Measurements from ENCODE around the gene TMEM253. TPM values are rescaled to one million over a fixed set of nuclear protein-coding genes. Genes with fewer than 3 reads are reported as not detected.
A peak's percentile ranks its signal among the peaks of the same experiment; 100 is the strongest.

TMEM253 gene
- total RNA-seq, 4 donors from 2014 or later: 0.23 TPM; not detected in 3

DNA sequence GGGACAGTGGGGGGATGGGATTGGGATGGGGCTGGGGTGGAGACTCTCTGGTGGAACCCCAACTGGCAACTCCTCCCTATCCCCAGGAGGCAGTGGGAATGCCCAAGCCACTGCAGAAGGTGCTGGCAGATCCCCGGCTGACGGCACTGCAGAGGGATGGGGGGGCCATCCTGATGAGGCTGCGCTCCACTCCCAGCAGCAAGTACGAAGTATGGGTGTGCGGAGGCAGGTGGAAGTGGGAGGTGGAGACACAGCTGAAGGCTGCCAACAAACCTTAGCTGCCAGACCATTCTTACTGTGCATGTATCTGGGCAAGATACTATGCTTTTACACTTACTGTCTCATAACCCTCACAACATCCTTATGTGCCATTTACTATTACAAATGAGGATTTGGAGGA lies 22.6 kb upstream of the TMEM253 start:
- H3K27ac ChIP-seq (replicated peaks in 1 of 4): no peak overlapping the region
- H3K4me3 ChIP-seq: no peak overlapping the region
- peaks cover 0 to 10% (median 5%) of the 10 kb centered on the region in 4 donors for H3K4me1 ChIP-seq
- 82% methylated on average over 5 of the region's 5 CpGs for WGBS
- peaks cover 42 to 100% (median 96%) of the 10 kb centered on the region in 4 donors for H3K36me3 ChIP-seq
- TF ChIP-seq POLR2AphosphoS5 (IDR thresholded peaks at IDR 0.05) (no peak), EP300 (IDR thresholded peaks at IDR 0.05) (no peak), POLR2A (IDR thresholded peaks at IDR 0.05; ENCODE audit: low read depth) (no peak)
- TF ChIP-seq, protein P1, sequence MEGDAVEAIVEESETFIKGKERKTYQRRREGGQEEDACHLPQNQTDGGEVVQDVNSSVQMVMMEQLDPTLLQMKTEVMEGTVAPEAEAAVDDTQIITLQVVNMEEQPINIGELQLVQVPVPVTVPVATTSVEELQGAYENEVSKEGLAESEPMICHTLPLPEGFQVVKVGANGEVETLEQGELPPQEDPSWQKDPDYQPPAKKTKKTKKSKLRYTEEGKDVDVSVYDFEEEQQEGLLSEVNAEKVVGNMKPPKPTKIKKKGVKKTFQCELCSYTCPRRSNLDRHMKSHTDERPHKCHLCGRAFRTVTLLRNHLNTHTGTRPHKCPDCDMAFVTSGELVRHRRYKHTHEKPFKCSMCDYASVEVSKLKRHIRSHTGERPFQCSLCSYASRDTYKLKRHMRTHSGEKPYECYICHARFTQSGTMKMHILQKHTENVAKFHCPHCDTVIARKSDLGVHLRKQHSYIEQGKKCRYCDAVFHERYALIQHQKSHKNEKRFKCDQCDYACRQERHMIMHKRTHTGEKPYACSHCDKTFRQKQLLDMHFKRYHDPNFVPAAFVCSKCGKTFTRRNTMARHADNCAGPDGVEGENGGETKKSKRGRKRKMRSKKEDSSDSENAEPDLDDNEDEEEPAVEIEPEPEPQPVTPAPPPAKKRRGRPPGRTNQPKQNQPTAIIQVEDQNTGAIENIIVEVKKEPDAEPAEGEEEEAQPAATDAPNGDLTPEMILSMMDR (IDR thresholded peaks at IDR 0.05): no peak
- H3K9me3 ChIP-seq: no peaks in the 10 kb centered on the region
- intact Hi-C loops (cut with DNase I): no loop called here
- DNase-seq (ENCODE audit: extremely low spot score): no peak
- no peaks in the 10 kb centered on the region for H3K27me3 ChIP-seq

DNA sequence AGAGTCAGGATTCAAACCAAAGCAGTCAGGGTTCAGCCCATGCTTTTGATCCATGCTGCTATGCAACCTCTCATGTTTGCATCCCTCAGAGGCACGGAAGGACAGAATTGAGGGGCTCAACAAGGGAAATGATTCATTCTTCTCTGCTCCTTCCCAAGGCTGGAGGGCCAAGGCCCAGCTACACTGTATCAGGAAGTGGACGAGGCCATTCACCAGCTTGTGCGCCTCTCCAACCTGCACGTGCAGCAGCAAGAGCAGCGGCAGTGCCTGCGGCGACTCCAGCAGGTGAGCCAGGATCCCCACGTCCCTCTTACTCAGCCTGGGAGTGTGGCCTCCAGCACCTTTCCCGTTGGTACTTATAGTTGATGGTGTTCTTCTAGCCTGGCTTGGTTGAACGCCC lies 22.1 kb upstream of the TMEM253 start:
- WGBS: 93% methylated on average over 8 of the region's 10 CpGs
- Histone ChIP-seq H3K4me1 (peaks cover 0 to 8% (median 3%) of the 10 kb centered on the region in 4 donors), H3K4me3 (no peak overlapping the region), H3K27me3 (no peaks in the 10 kb centered on the region), H3K36me3 (peaks cover 42 to 100% (median 98%) of the 10 kb centered on the region in 4 donors), H3K27ac (replicated peaks in 1 of 4) (no peak overlapping the region), H3K9me3 (no peaks in the 10 kb centered on the region)
- intact Hi-C loops (cut with DNase I): no loop called here
- no peak for DNase-seq (ENCODE audit: extremely low spot score)
- TF ChIP-seq POLR2A (IDR thresholded peaks at IDR 0.05; ENCODE audit: low read depth) (no peak), EP300 (IDR thresholded peaks at IDR 0.05) (no peak), POLR2AphosphoS5 (IDR thresholded peaks at IDR 0.05) (no peak)
- TF ChIP-seq, protein P1 (IDR thresholded peaks at IDR 0.05): no peak

DNA sequence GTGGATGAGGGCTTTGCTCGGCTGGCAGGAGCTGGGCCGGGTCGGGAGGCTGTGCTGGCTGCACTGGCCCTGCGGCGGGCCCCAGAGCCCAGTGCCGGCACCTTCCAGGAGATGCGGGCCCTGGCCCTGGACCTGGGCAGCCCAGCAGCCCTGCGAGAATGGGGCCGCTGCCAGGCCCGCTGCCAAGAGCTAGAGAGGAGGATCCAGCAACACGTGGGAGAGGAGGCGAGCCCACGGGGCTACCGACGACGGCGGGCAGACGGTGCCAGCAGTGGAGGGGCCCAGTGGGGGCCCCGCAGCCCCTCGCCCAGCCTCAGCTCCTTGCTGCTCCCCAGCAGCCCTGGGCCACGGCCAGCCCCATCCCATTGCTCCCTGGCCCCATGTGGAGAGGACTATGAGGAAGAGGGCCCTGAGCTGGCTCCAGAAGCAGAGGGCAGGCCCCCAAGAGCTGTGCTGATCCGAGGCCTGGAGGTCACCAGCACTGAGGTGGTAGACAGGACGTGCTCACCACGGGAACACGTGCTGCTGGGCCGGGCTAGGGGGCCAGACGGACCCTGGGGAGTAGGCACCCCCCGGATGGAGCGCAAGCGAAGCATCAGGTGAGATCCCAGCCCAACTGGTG lies 19.2 kb upstream of the TMEM253 start:
- TF ChIP-seq EP300 (IDR thresholded peaks at IDR 0.05) (no peak), POLR2A (IDR thresholded peaks at IDR 0.05; ENCODE audit: low read depth) (no peak), POLR2AphosphoS5 (IDR thresholded peaks at IDR 0.05) (no peak)
- Histone ChIP-seq H3K4me3 (no peak overlapping the region), H3K27ac (replicated peaks in 1 of 4) (no peak overlapping the region), H3K9me3 (no peaks in the 10 kb centered on the region), H3K4me1 (peaks cover 4 to 18% (median 6%) of the 10 kb centered on the region in 4 donors), H3K36me3 (peaks cover 34 to 100% (median 96%) of the 10 kb centered on the region in 4 donors), H3K27me3 (no peaks in the 10 kb centered on the region)
- 77% methylated on average over 3 of the region's 30 CpGs for WGBS
- intact Hi-C loops (cut with DNase I): no loop called here
- no peak for DNase-seq (ENCODE audit: extremely low spot score)

DNA sequence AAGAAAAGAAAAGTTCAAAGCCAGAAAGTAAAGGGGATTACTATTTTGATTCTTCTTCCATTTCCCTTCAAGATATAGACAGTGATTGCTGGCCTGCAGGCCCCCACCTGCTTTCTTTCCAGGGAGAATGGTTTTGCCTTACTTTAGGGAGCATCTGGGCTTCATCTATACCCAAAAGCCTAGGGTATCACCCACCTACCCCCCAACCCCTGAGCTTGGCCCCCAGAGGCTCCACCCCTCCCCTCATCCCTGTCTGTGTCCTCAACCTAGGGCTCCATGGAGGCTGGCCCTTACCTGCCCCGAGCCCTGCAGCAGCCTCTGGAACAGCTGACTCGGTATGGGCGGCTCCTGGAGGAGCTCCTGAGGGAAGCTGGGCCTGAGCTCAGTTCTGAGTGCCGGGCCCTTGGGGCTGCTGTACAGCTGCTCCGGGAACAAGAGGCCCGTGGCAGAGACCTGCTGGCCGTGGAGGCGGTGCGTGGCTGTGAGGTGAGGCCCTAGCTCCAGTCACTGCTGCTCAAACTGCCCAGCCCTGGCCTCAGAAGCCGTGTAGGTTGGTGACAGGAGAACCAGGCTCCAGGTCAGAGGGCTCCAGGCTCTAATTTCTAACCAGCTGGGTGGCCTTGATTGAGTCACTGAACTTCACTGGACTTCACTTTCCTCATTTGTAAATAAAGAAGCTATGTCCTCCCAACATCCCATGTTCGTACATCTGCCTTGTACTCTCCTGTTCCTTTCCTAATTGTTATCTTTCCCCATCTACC lies 17.1 kb upstream of the TMEM253 start:
- H3K27me3 ChIP-seq: no peaks in the 10 kb centered on the region
- H3K27ac ChIP-seq (replicated peaks in 1 of 4): no peak overlapping the region
- 85% methylated on average over 7 of the region's 11 CpGs for WGBS
- no peaks in the 10 kb centered on the region for H3K9me3 ChIP-seq
- no peak overlapping the region for H3K4me3 ChIP-seq
- DNase-seq (ENCODE audit: extremely low spot score): no peak
- H3K36me3 ChIP-seq: peaks cover 33 to 98% (median 86%) of the 10 kb centered on the region in 4 donors
- no peak for TF ChIP-seq POLR2A (IDR thresholded peaks at IDR 0.05; ENCODE audit: low read depth)
- TF ChIP-seq, protein P1 (IDR thresholded peaks at IDR 0.05): no peak
- TF ChIP-seq POLR2AphosphoS5 (IDR thresholded peaks at IDR 0.05): no peak
- TF ChIP-seq EP300 (IDR thresholded peaks at IDR 0.05): no peak
- H3K4me1 ChIP-seq: peaks cover 9 to 29% (median 16%) of the 10 kb centered on the region in 4 donors
- intact Hi-C loops (cut with DNase I): no loop called here

DNA sequence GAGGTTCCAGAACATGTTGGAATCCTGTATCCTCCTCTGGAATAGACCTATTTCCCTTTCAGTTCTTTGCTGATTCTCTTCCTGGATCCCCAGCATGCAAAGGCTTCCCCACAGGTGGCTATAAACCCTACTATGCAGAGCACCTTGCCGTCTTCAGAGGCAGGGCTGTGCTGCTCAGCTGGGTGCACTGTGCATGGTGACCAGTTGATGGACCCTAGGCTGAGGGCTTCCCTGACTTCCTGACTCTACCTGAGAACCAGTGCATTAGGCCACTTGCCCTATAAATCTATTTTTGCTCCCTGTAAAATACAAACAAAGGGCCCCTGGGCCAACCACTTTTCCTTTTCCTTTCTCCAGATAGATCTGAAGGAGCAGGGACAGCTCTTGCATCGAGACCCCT lies 16.5 kb upstream of the TMEM253 start:
- Histone ChIP-seq H3K27ac (replicated peaks in 1 of 4) (peak overlapping the region in 2 of 4 donors; percentile 45 to 64), H3K36me3 (peaks cover 38 to 97% (median 82%) of the 10 kb centered on the region in 4 donors), H3K27me3 (no peaks in the 10 kb centered on the region), H3K9me3 (no peaks in the 10 kb centered on the region), H3K4me1 (peaks cover 9 to 29% (median 16%) of the 10 kb centered on the region in 4 donors), H3K4me3 (no peak overlapping the region)
- WGBS: 79% methylated on average over 2 of the region's 2 CpGs
- DNase-seq (ENCODE audit: extremely low spot score): no peak
- TF ChIP-seq, protein P1 (IDR thresholded peaks at IDR 0.05): no peak
- TF ChIP-seq EP300 (IDR thresholded peaks at IDR 0.05) (no peak), POLR2A (IDR thresholded peaks at IDR 0.05; ENCODE audit: low read depth) (no peak), POLR2AphosphoS5 (IDR thresholded peaks at IDR 0.05) (no peak)
- intact Hi-C loops (cut with DNase I): no loop called here
